HS-5 (cell line): ENCODE measurements around the gene MICAL3.
A peak's percentile ranks its signal among the peaks of the same experiment; 100 is the strongest.

Source experiments
- DNase-seq: peaks from one replicate; pipeline ENCODE4 v3.0.0-alpha.2; 2012; ENCODE audit warnings: low read depth

MICAL3 gene

DNA sequence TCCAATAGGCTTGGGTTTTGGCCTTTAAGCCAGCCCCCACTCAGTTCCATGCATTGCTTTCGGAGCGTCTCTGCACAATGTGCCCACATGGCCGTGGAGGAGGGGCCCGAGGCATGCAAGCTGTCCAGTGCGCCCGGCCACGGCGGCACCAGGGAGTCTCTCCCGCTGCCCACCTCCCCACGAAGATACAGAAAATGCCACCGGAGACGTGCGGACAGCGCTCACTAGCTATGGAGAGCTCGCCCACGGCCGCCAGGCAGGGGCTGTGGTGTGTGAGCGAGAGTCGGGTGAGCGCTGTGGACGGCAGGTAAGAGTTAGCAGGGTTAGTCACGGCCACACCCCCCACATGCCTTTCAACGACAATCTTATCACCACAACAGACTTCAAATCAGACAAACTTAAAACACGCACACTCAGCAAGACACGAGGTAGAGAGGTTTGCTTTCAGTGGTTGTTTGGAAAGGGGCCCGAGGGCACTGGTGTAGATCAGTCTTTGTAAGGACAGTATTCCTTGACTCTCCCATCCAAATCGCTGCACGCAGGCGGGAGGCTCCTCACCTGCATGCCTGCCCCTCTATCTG lies 231.4 kb downstream of the MICAL3 start:
- DNase-seq, result no peak

DNA sequence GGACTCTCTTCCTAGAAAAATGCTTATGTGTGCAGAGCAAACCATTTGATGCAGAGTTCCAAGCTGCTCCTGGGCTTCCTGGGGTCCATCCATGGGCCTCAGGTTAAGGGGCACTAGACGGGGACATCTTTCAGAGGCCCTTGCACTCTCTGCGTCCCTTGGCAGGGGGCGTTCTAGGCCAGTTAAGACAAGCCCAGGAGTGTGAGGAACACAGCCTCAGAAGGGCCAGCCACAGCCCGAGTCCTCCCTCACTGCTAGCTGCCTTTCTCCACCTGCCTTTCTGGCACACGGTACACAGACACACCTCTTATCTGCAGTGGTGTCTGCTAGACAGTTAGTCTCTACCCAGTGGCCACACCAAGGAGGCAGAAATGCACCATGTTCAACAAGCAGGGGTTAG lies 232.1 kb downstream of the MICAL3 start:
- DNase-seq, result no peak

DNA sequence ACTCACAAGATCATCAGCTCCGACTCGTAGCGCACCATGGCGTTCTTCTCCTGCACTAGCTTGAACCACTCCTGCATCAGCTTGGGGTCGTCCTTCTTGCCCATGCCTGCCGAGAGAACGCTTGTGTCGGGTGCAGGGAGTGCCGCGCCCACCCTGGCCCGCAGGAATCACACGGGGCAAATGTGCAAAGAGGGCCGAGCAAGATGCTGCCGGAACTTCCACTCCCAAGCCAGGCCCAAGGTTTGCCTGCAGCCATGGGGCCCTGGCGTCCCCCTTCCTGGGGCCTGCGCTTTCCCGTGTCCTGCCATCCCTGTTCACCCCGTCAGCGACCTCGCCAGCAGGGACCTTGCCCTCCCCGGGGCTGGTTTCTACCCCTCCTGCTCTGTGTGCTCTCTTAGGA lies 233.2 kb downstream of the MICAL3 start:
- DNase-seq, result no peak

DNA sequence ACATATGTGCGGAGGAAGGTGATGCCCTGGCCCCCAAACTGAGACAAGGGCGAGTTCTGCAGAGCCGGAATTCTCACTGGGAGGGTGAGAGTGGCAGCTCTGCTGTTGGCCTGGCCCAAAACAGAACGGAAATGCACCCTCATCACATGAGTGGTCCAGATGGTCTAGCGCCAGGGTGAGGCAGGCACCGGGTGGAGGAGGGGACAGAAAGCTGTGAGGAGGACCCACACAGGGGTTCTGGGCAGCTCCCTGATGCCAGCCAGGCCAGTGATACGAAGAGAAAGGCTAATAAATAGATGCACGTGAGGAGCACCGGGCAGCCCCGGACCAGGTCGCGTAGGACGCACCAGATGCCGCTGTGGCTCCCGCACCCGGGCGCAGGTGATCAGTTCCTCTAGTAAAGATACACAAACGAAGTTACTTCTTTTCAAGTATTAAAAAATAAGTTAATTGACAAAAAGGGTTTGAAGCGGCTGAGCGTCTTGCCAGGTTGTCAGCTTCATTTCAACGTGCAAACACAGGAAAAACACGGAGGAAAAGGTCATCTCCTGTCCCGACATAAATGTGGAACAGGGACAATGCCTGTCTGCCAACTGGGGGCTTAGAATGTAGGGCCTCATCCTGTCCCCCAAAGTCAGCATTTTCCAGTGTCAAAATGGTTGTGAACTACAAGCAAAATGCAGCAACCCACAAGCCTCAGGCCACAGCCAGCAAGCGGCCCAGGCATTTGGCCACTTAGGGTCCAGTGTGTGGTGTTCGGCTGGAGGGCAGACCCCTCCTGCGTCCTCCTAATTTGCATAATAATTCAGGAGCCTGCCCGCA lies 234.8 kb downstream of the MICAL3 start:
- DNase-seq, result no peak

DNA sequence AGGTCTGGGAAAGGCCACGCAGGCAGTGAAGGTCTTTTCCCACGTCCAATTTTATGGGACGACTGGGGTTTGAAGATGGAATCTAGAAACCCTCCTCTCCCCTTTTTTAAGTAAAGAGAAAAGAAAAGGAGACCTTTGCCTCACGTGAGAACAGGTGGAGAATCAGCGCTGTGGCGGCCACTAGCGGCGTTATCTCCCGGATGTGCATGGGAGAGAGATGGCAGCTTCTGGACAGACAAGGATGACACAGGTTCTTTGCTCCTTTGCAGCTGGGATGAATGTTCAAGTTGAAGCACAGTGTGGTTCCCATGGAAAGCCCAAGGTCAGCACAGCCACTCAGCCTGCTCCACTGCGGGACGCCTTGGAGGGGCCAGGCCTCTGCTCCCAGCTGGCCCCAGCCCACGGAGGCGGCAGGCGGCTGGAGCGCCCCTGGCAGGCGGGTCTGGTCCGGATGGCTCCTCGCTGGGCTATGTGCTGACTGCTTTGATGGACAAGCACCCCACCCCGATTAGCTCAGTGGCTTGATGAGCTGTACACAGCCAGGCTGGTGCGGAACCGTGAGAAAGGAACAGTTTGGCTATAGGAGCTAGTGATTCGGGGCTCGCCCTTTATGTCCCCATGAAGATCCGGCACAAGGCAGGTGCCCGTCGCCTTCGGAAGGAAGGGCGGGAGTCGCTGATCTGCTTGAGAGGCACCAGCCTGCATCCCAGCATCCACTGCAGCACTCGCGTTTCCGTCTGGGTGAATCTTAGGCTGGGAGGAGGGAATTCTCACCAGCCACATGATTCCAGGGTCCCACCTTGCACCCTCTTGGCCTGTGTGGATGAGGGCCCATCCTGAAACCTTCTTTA lies 235.6 kb downstream of the MICAL3 start:
- DNase-seq, result no peak

DNA sequence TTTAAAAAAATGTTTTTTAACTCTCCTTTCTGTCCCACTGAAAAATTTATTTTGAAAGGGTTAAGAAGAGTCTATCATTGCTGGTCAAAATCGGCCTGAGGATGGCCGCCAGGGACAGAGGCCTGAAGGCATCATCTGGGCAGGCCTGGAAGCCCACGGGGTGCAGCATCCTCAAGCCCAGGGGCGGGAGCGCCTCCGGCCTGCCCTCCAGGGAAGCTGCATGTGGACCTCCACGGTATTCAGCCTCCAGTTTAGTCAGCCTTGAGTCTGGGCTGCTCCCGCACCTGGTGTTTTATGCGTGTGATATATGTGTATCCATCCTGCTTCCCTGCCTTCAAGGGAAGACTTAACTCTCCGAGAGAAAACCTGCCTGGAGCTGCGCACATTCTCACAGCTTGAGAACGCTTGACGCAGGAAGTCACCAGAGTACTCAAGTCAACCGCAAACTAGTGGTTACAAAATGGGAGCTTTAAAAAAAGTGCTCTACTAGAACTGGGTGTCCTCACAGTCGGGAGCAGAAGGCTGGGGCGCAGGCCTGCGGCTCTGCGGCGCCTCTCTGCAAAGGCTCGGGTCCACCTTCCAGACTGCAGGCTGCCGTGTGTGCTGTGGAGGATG lies 236.5 kb downstream of the MICAL3 start:
- DNase-seq, result no peak

DNA sequence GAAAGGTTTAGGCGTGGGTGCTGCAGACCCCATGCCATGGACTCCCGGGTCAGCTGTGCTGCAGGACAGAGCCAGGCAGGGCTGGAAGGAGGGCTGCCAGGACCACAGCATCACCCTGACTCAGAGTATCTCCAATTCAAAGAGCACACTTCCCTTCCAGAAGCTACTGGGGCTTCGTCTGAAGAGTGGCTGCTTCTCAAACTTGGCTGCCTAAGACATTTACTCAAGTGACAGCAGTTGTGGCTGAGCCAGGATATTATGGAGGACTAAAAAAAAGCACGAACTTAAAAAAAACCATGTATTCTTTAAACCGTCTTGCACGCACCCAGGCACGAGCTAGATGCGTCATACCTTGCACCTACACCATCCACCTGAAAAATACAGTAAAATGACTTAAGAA lies 237.1 kb downstream of the MICAL3 start:
- DNase-seq, result no peak

DNA sequence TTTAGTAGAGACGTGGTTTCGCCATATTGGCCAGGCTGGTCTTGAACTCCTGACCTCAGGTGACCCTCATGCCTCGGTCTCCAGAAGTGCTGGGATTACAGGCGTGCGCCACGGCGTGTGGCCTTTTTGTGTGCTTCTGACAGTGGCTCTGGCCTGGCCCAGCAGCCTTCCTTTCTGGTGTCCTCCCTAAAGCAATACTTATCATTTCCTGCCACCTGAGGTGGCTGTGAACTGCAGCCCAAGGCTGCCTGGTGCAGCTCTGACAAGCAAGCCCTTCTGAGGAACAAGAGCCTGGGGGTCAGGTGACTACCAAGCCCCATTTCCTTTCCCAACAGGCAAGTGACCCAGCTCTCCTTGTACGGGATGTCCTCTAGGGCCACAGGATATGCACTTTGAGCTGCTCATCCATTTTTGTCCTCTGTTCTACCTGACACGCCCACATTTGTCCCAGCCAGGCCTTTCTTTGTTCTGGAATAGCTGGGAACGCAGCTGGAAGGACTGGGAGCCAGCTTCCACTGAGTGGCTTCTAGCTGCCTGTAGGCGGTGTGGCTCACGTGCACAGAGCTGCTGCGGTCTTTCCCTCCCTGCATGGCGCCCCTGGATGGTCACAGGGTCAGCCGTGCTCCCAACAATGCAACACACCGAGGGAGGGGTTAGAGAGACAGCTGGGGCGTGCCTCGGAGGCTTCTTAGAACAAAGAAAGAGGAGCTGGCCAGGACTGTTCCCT lies 237.8 kb downstream of the MICAL3 start:
- DNase-seq, result no peak

DNA sequence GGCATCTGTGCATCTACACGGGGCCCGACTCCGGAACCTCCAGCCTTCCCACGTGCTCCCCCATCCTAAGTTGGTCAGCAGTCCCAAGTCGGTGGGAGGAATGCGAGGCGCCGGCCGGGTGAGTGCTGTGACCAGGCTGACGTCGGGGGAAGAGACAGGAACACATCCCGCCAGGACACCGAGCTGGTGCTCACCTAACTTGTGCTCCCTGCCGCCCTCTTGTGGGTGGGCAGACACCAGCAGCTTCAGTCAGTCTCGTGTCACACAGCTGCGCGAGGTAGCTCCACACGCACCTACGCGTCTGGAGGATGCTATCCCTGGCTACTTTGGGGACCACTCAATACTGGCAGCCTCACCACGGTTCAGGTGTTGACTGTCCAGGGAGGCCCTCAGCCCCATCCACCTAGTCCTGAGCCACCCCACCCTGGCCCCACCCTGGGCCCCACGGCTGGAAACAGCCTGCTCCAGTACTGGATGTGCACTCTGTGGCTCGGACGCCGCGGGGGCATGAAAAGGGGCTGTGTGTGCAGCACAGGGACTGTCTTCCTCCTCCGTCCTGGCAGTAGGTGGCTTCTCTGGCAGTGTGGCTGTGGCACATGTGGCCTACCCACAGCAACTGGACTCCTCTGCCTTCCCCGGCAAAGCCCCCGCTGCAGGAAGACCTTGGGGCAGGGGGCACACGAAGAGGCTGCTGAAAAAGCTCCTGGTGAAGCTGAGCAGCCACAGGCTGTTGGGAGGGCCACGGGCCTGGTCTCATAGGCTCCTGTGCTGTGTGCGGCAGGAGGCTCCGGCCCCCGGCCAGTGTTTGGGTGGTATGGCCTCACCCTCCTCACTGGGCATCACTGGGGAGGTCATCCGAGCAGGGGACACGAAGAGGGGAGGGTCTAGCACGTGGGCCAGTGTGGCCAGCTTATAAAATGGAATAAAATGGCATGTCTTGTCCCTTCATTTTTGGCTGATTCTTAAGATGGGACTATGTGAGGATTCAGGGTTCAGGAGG lies 238.9 kb downstream of the MICAL3 start:
- no peak for DNase-seq

DNA sequence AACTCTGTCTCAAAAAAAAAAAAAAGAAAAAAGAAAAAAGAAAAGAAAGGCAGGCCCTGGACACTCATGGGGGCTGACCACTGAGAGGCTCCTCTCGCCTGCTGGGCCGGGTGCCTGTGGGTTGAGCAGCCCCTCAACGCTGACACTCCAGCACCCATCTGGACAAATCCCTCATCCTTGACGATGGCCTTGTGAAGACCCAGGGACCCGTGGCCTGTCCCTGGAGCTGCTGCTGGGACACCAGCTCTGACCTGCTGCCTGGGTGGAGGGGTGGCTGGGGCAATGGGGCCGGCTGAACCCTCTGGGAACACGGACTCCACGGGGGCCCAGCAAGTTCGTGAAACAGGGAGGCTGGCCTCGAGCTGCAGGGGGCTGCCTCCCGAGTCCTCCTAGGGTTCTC lies 239.6 kb downstream of the MICAL3 start:
- no peak for DNase-seq

DNA sequence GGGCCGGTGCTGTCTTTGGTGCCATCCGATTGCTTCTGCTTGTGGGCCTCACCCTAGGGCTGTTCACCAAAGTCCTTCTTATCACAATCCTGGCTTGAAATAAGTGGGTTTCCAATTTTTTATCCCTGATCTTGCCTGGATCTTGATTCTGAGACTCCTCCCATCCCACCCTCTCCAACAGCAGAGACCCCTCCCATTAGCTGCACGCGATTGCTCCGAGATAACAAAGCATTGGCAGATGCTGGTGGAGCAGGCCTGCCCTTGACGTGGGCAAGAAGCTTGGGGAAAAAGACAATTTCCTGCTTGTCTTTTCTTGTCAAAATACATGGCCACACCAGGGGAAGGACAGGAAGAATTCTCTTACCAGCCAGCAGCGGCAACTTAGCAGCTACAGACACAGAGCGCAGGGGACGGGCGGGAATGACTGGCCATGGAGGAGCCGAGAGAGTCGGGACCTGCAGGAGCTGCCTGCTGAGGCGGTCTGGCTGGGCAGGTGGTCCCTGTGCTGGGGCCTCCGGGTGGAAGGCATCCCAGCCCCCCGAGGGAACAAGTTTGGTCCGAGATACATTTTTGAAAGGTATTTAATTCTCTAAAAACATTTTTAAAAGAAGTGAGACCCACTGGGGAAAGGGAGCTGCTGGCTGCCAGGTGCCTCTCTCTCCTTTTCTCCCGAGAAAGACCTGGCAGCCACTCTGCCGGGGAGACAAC lies 240.4 kb downstream of the MICAL3 start:
- DNase-seq, result no peak

DNA sequence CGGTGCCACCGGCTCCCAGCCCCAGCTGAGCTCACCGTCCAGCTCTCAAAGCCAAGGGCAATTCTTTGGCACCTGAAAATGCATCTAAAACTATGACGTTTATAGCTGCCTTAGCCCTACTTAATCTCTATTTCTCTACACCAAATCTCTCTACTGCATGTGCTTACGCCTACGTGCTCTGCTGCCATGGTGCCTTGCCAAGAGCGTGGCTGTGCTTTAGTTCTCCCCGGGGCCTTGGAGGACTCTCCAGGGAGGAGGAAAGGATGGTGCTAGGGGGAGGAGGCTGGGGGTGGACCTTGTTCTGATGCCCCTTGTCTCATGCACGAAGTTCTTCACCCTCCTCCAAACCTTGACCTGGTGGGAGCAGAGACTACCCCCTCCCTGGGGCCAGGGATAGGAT lies 241.0 kb downstream of the MICAL3 start:
- DNase-seq, result no peak

DNA sequence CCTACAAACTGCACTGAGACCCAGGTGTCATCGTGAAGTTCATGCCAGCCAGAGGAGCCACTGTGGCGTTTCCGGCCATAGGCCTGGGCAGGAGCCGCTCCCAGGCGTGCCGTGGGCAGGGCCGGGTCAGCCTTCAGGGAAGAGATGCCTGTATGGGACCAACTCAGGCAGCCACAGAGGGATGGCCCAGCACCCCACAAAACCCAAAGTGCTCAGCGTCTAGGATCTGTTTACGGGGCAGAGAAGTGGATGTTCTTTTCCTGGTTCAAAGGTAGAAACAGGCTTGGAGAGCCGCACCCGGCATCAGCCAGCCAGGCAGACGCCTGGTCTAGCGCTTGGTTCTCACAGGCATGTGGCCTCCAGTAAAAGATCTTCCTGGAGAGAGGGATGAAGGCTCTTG lies 241.7 kb downstream of the MICAL3 start:
- DNase-seq, result no peak

DNA sequence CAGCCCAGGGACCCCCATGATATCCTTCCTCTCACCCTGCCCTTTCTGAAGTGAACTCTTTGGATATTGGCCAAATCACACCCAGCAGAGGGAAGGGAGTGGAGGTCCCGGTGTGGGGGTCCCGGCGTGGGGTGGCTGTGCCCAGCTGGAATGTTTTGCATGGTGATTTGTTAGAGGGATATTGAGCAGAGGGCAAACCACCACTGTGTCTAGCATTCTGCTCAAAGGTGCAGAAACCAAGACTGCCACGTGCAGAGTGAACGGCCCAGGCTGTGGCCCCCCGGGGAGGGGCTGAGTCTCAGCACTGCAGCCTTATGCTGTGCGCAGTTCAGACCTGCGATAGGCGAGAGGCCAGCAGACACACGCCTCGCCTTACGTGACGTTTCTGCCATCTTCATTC lies 242.2 kb downstream of the MICAL3 start:
- no peak for DNase-seq

DNA sequence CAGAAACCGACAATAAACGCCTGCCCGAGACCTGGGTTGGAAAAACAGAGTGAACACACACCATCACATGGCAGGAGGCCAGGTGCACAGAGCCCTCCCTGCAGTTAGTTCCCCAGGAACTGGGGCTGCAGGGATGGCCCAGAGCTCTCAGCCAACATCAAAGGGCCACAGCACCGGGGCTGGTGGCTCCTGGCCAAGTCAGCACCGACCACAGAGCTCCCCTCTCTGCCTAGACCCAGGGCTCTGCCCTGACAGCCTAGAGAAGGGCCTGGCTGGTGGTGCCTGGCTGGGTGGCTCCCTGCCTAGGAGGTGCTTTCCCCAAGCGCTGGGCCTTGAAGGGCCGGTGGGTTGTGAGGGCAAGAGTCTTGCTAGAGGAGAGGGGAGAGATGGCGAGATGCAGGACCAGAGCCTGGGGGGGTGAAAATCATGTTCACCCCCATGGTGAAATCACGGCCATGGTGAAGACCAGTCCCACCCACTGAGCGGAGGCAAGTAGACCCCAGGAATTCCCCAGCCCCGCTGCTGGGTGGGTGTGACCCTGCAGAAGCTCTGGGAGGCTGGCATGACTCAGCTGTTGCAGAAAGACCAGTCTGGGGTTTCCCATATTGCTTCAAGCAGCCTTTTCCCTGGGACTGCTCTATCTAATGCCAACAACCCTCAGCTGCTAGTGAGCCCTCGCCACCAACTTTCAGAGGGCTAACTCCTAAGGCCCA lies 242.9 kb downstream of the MICAL3 start:
- DNase-seq, result peak; percentile 29

DNA sequence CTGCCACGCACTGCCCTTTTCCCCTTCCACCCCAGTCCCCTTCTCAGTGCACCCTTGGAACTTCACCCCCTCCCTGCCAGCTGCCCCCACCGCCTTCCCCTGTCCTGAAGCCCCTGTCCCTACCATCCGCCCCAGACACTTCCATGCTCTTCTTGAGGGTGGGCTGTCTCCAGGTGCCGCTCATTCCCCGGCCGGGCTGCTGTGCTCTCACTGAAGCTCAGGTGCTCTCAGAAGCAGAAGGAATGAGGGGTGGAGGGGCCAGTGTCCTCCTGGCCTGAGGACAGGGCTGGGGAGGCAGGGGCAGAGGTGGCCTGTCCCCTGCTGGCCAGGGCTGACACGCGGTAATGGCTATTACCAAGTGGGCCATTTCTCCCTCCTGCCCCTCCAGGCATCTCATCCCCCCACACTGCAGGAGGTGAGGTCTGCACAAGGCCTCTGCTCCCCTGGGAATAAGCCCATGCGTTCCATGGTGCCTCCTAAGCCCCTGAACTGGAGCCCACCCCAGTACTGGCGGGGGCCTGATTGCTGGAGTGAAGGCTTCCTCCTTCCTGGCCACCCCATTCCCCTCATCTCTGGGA lies 243.5 kb downstream of the MICAL3 start:
- no peak for DNase-seq

DNA sequence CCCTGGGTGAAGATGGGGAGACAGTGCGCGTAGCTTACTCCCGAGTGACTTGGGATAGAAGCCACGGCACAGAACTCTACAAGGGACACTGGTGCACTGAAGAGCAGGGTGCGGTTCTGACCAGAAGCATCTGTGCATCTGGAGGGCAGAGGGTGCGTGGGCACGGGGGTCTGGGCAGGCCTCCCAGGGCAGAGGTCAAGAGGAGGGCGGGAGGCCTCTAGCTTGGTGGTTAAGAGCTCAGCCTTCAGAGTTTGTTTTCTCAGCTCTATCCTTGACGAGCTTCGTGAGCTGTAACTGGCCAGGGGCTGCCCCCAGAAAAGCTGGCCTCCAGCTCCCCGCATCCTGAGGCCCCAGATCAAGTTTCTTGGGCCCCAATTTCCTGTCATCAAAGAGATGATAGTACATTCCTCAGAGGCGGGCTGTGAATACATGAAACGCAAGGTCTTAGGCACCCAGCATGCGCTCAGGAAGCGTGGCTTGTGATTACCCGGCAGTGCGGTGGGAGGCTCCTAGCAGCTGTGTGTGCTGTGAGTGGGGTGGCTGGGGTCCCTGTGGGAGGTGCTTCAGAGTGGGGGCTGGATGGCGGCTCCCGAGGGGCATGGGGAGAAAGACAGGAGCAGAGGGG lies 244.1 kb downstream of the MICAL3 start:
- DNase-seq, result no peak
